ENCODE measurements around the gene CIDEC.
"Not testable (repeated sequence)": the region's sequence is repeated elsewhere in the genome, so short reads cannot be mapped to it uniquely, and the experiment has no call there.

Gene CIDEC

DNA sequence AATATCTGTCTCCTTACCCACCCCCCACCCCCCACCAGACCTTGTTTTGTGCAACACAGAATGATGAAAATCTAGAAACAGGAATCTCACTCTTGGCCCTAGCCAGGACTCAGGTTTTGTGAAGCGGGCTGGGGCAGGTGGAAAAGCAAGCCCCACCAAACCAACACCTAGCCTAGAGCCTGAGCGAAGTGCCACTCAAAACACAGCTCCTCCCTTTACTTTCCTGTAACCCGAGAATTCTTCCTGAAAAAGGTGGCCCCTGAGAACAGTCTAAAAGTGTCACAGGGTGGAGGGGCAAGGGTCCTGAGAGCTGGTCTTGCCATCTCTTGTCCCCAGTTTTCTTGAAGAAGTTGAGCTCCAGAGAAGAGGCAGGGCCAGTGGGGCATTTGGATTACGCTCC is 18.9 kb downstream of the CIDEC start:
- H4K20me1 ChIP-seq (ENCODE audit: insufficient read depth): no peaks in the 10 kb centered on the region
- no peaks in the 10 kb centered on the region for H3K4me1 ChIP-seq (ENCODE audit: low read depth, poor library complexity, severe bottlenecking)
- no peak overlapping the region for H2AFZ ChIP-seq (ENCODE audit: low read depth)
- no peaks in the 10 kb centered on the region for H3K27me3 ChIP-seq (ENCODE audit: insufficient read depth, low read depth)
- H3K4me2 ChIP-seq: no peak overlapping the region
- no peaks in the 10 kb centered on the region for H3K36me3 ChIP-seq (ENCODE audit: insufficient read depth)
- no peak overlapping the region for H3K9ac ChIP-seq
- H3K4me3 ChIP-seq (IDR thresholded peaks at IDR 0.05; ENCODE audit: insufficient read depth, low read depth, low read length): no peak overlapping the region
- H3K27ac ChIP-seq: no peak overlapping the region
- H3K79me2 ChIP-seq (ENCODE audit: insufficient read depth, low read depth): no peaks in the 10 kb centered on the region
- TF ChIP-seq, protein P1, sequence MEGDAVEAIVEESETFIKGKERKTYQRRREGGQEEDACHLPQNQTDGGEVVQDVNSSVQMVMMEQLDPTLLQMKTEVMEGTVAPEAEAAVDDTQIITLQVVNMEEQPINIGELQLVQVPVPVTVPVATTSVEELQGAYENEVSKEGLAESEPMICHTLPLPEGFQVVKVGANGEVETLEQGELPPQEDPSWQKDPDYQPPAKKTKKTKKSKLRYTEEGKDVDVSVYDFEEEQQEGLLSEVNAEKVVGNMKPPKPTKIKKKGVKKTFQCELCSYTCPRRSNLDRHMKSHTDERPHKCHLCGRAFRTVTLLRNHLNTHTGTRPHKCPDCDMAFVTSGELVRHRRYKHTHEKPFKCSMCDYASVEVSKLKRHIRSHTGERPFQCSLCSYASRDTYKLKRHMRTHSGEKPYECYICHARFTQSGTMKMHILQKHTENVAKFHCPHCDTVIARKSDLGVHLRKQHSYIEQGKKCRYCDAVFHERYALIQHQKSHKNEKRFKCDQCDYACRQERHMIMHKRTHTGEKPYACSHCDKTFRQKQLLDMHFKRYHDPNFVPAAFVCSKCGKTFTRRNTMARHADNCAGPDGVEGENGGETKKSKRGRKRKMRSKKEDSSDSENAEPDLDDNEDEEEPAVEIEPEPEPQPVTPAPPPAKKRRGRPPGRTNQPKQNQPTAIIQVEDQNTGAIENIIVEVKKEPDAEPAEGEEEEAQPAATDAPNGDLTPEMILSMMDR (conservative IDR thresholded peaks at IDR 0.05; ENCODE audit: low read depth, low read length): no peak

DNA sequence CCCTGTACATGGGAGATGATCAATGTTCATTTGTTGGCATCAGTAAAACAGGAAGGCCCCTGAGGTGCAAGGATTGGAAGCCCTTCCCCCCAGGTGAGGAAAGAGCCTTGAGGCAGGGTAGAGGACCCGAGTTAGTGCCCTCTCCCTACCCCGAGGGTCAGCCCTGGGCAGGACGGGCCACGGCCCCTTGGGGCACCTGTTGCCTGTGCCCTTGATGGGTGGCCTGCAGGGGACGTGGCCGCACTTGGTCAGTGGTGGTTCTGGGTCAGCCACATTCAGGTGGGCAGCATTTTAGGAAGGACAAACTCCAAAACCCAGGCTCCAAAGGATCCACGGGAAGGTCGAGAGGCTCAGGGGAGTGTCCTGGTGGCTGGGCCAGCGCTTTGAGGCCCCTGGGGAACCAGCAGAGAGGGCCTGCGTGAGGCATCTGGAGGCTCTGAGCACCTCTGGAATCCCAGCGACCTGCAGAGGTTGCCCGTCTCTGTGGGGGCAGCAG is 20.5 kb downstream of the CIDEC start:
- H3K36me3 ChIP-seq (ENCODE audit: insufficient read depth): no peaks in the 10 kb centered on the region

DNA sequence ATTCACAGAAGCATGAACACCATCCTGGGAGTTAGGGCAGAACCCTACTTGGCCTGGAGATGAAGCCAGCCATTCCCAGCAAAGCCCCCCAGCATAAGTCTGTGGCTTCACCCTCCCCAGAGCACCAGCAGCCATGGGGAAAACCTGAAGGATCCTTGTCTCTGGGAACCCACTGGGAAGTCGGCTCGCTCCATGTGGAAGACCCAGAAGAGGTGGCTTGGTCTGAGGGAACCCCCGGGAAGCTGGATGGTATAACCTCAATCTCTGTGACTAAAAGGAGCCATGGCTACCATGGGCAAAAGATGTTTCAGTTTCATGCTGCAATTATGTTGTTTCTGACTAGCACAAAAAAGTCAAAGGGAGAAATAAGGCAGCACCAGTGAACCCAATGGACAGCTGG is 24.5 kb downstream of the CIDEC start:
- no peak overlapping the region for H2AFZ ChIP-seq (ENCODE audit: low read depth)
- H3K36me3 ChIP-seq (ENCODE audit: insufficient read depth): no peaks in the 10 kb centered on the region
- H3K27ac ChIP-seq: no peak overlapping the region
- H3K9ac ChIP-seq: no peak overlapping the region
- no peaks in the 10 kb centered on the region for H3K27me3 ChIP-seq (ENCODE audit: insufficient read depth, low read depth)
- H3K79me2 ChIP-seq (ENCODE audit: insufficient read depth, low read depth): no peaks in the 10 kb centered on the region
- TF ChIP-seq, protein P1 (conservative IDR thresholded peaks at IDR 0.05; ENCODE audit: low read depth, low read length): no peak
- no peak overlapping the region for H3K4me3 ChIP-seq (IDR thresholded peaks at IDR 0.05; ENCODE audit: insufficient read depth, low read depth, low read length)
- H4K20me1 ChIP-seq (ENCODE audit: insufficient read depth): no peaks in the 10 kb centered on the region
- no peak overlapping the region for H3K4me2 ChIP-seq
- no peaks in the 10 kb centered on the region for H3K4me1 ChIP-seq (ENCODE audit: low read depth, poor library complexity, severe bottlenecking)

More for the DNA sequence above, 20.5 kb downstream of the CIDEC start:
- Histone ChIP-seq H3K4me3 (IDR thresholded peaks at IDR 0.05; ENCODE audit: insufficient read depth, low read depth, low read length) (no peak overlapping the region), H2AFZ (ENCODE audit: low read depth) (no peak overlapping the region), H3K27me3 (ENCODE audit: insufficient read depth, low read depth) (no peaks in the 10 kb centered on the region), H4K20me1 (ENCODE audit: insufficient read depth) (no peaks in the 10 kb centered on the region), H3K9ac (no peak overlapping the region), H3K27ac (no peak overlapping the region), H3K79me2 (ENCODE audit: insufficient read depth, low read depth) (no peaks in the 10 kb centered on the region), H3K4me1 (ENCODE audit: low read depth, poor library complexity, severe bottlenecking) (no peaks in the 10 kb centered on the region), H3K4me2 (no peak overlapping the region)
- TF ChIP-seq, protein P1 (conservative IDR thresholded peaks at IDR 0.05; ENCODE audit: low read depth, low read length): no peak

DNA sequence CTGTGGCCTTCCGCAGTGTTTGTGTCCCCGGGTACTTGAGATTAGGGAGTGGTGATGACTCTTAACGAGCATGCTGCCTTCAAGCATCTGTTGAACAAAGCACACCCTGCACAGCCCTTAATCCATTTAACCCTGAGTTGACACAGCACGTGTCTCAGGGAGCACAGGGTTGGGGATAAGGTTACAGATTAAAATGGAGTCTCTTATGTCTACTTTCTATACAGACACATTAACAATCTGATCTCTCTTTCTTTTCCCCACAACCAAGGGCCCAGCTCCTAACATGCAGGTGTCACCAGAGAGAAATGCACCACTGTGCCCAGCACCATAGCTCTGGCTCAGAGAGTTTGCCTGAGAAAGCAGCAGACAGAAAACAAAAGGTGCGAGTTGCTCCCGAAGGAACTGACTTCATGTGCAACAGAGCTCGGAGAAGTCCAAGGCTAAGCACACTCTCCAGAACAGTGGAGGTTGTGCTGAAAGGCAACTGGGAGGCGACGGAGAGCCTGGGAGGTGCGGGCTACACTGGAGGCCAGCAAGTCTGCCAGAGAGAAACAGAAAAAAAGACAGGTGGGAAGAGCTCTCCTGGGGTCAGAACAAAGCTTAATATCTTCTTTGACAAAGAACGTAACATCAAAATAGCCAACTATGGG is 25.6 kb downstream of the CIDEC start:
- not testable (repeated sequence) for H3K27me3 ChIP-seq (ENCODE audit: insufficient read depth, low read depth); H3K9ac ChIP-seq; H3K4me2 ChIP-seq; H3K4me3 ChIP-seq (IDR thresholded peaks at IDR 0.05; ENCODE audit: insufficient read depth, low read depth, low read length); H4K20me1 ChIP-seq (ENCODE audit: insufficient read depth); H3K4me1 ChIP-seq (ENCODE audit: low read depth, poor library complexity, severe bottlenecking); H3K36me3 ChIP-seq (ENCODE audit: insufficient read depth); H3K79me2 ChIP-seq (ENCODE audit: insufficient read depth, low read depth); H3K27ac ChIP-seq; H2AFZ ChIP-seq (ENCODE audit: low read depth)

DNA sequence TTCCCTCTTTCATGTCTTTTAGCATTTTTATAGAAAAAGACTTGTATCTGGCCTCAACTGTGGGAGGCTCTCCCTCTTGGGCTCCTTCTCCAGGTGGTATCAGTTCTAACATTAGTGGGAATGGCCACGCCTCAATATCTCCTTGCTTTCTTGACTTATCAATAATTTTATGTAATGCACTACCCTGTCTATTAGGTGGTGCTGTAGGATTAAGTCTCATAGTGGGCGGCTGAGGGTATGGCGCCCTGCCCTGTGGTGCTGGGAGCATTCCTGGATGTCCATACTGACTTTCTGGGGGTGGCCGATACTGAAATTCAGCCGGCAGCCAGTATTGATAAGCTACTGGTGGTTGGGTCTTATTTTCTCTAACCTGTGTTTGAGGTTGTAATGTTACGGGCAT is 27.5 kb downstream of the CIDEC start:
- Histone ChIP-seq H3K27me3 (ENCODE audit: insufficient read depth, low read depth) (no peaks in the 10 kb centered on the region), H3K4me3 (IDR thresholded peaks at IDR 0.05; ENCODE audit: insufficient read depth, low read depth, low read length) (no peak overlapping the region), H3K4me2 (no peak overlapping the region), H4K20me1 (ENCODE audit: insufficient read depth) (no peaks in the 10 kb centered on the region), H2AFZ (ENCODE audit: low read depth) (no peak overlapping the region), H3K9ac (no peak overlapping the region), H3K27ac (no peak overlapping the region), H3K79me2 (ENCODE audit: insufficient read depth, low read depth) (no peaks in the 10 kb centered on the region), H3K4me1 (ENCODE audit: low read depth, poor library complexity, severe bottlenecking) (no peaks in the 10 kb centered on the region), H3K36me3 (ENCODE audit: insufficient read depth) (no peaks in the 10 kb centered on the region)
- TF ChIP-seq, protein P1 (conservative IDR thresholded peaks at IDR 0.05; ENCODE audit: low read depth, low read length): no peak

DNA sequence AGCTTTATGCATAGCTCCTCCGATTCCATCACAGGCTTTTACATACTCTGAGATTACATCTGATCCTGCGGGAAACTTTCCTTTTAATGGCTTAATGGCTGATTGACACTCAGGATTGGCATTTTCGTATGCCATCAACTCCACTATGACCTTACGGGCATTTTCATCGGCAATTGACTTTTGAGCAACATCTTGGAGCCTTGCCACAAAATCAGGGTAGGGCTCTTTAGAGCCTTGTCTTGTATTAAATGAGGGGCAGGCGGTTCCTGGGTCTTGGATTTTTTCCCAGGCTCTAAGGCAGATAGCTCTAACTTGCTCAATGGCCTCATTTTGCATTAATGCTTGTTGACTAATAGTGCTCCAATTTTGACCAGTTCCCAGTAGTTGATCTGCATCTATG is 28.1 kb downstream of the CIDEC start:
- not testable (repeated sequence) for H2AFZ ChIP-seq (ENCODE audit: low read depth); H3K79me2 ChIP-seq (ENCODE audit: insufficient read depth, low read depth); H4K20me1 ChIP-seq (ENCODE audit: insufficient read depth); H3K4me3 ChIP-seq (IDR thresholded peaks at IDR 0.05; ENCODE audit: insufficient read depth, low read depth, low read length); H3K4me2 ChIP-seq; H3K36me3 ChIP-seq (ENCODE audit: insufficient read depth); H3K4me1 ChIP-seq (ENCODE audit: low read depth, poor library complexity, severe bottlenecking); H3K27me3 ChIP-seq (ENCODE audit: insufficient read depth, low read depth); H3K9ac ChIP-seq; H3K27ac ChIP-seq

DNA sequence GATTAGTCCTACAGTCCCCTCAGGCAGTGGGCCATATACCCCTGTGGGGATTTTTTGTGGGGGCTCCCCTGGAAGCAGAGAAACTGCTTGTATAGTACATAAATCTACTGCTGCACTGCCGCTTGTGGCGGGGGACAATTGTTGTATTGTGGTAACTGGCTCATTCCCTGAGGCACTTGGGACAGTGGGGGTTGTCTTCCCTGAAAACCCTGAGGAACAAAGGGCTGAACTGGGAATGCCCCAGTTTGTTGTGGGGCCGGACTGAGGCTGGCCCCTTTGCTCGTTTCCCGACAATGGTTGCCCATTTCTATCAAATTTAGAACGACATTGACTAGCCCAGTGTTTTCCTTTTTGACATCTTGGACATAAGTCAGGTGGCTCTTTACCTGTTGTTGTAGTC is 28.7 kb downstream of the CIDEC start:
- not testable (repeated sequence) for H4K20me1 ChIP-seq (ENCODE audit: insufficient read depth); H2AFZ ChIP-seq (ENCODE audit: low read depth); H3K27me3 ChIP-seq (ENCODE audit: insufficient read depth, low read depth); H3K27ac ChIP-seq; H3K4me1 ChIP-seq (ENCODE audit: low read depth, poor library complexity, severe bottlenecking); H3K4me3 ChIP-seq (IDR thresholded peaks at IDR 0.05; ENCODE audit: insufficient read depth, low read depth, low read length); H3K36me3 ChIP-seq (ENCODE audit: insufficient read depth); H3K4me2 ChIP-seq; H3K9ac ChIP-seq; H3K79me2 ChIP-seq (ENCODE audit: insufficient read depth, low read depth)

Data from KMS-11 (cell line).